Activated T-cell treated with anti-CD3 and anti-CD28 coated beads, Interleukin-2, amount 50 U/mL, for 24 hours (primary cell): ENCODE data around the gene PFAS.

Experiments used
- DNase-seq: peaks from one replicate; pipeline ENCODE4 v3.0.0-alpha.2; 2020
- H3K27ac Mint-ChIP-seq: 2 replicates; pipeline ENCODE4 v1.8.0; 2020; ENCODE audit warnings: mild to moderate bottlenecking, mixed read lengths
- H3K27me3 Mint-ChIP-seq: 2 replicates; pipeline ENCODE4 v1.8.0; 2020; ENCODE audit warnings: mixed read lengths
- H3K36me3 Mint-ChIP-seq: 2 replicates; pipeline ENCODE4 v1.8.0; 2020; ENCODE audit warnings: low read depth, mixed read lengths
- H3K4me1 Mint-ChIP-seq: 2 replicates; pipeline ENCODE4 v1.8.0; 2020; ENCODE audit warnings: low read depth, mixed read lengths
- H3K4me3 Mint-ChIP-seq: 2 replicates; pipeline ENCODE4 v1.8.0; 2020; ENCODE audit warnings: mild to moderate bottlenecking, moderate library complexity, mixed read lengths
- H3K9me3 Mint-ChIP-seq: 2 replicates; pipeline ENCODE4 v1.8.0; 2020; ENCODE audit warnings: mixed read lengths

Gene PFAS

DNA sequence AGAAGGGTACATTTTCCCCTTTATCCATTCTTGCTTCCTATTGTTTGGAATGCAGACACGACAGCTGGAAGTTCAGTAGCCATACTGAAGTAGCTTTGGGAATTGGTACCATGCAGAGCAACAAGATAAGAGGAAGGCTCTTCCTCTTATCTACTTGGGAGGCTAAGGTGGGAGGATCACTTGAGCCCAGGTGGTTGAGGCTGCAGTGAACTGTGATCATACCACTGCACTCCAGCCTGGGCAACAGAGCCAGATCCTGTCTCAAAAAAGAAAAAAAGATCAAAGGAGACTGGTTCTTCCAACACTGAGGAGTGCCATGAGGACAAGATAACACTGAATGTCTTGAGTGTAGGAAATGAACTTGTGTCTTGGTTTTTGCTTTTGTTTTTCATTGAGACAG is 23.3 kb downstream of the PFAS start:
- no peak overlapping the region for H3K27ac Mint-ChIP-seq
- no peaks in the 10 kb centered on the region for H3K4me1 Mint-ChIP-seq
- H3K9me3 Mint-ChIP-seq: no peaks in the 10 kb centered on the region
- DNase-seq: no peak
- H3K4me3 Mint-ChIP-seq: no peak overlapping the region
- H3K36me3 Mint-ChIP-seq: peaks cover 48% of the 10 kb centered on the region
- H3K27me3 Mint-ChIP-seq: no peaks in the 10 kb centered on the region

DNA sequence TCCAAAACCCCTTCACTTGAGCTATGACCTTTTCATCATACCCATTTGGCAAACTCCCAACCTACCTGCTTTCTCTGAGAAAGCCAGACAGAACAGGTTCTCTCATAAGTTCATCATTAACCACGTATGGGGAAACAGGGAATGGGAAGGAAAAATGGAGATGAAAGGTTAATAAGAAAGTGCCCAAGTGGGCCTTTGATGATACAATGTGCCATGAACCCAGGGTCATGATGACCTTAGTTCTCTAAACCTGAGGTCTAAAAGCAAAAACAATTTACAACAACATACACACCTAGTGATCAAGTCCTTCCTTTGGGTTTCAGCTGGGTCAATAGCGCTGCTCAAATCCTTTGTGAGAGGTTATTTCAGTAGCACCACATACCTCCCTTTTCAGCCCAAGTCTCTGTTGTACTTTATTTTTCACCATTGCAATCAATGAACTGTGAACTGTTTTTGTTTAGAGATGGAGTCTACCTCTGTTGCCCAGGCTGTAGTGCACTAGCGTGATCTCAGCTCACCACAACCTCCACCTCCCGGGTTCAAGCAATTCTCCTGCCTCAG is 24.9 kb downstream of the PFAS start:
- no peak for DNase-seq
- H3K27ac Mint-ChIP-seq: no peak overlapping the region
- H3K36me3 Mint-ChIP-seq: peaks cover 37% of the 10 kb centered on the region
- no peaks in the 10 kb centered on the region for H3K27me3 Mint-ChIP-seq
- no peaks in the 10 kb centered on the region for H3K9me3 Mint-ChIP-seq
- H3K4me3 Mint-ChIP-seq: no peak overlapping the region
- no peaks in the 10 kb centered on the region for H3K4me1 Mint-ChIP-seq

DNA sequence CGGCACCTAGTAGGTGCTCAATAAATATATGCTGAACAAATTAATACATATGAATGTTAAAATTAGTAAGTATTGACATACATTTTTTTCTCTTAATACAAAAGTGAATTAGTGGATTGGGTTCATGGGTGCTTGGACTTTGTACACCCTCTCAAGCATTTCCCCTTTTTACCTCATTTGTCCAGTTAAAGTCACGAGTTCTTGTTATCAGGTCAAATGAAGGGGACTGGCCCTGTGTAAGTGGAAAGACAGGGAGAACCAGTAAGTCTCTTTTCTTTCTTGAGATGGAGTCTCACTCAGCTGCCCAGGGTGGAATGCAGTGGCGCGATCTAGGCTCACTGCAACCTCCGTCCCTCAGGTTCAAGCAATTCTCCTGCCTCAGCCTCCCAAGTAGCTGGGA is 25.7 kb downstream of the PFAS start:
- no peak for DNase-seq
- Mint-ChIP-seq H3K27ac (no peak overlapping the region), H3K4me1 (no peaks in the 10 kb centered on the region), H3K27me3 (no peaks in the 10 kb centered on the region), H3K4me3 (no peak overlapping the region), H3K36me3 (peaks cover 29% of the 10 kb centered on the region), H3K9me3 (no peaks in the 10 kb centered on the region)

DNA sequence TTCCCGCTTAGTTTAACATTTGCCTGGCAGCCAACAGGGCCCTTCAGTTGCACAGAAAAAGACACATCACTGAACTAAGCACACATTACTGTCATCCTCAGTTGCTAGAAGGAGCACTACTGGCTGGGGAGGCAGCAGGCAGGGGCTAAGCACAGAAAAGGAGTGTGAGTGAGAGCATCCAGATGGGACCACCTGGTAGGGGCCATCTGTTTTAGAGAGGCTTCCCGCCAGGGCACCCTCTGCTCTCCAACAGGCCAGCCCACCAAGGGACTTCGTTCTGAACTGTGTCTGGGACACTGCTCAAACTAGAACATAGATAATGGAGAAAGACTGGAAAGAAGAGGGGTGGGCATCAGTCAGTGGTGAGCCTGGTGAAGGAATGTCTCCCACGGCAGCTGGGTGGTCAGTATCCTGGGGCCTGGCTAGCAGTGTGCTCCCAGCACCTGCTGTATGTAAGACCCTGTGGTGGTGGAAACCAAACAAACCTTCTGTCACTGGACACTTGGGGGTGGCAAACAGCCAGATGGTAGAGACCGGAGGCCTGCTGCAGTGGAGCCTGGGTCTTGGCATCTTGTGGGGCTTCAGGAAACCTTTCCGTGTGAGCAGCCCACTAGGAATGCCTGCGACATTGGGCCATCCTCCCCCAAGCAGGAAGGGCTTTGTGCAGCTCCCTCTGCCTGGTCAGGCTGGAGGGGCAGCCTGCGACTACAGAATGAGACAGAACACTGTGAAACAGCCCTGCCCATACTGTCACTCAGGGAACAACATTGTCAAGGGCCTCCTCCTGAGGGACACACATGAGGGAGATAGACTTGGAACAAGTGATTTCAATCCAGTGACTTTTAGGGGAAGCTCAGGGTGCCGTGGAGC is 26.6 kb downstream of the PFAS start:
- H3K36me3 Mint-ChIP-seq: peaks cover 21% of the 10 kb centered on the region
- H3K4me1 Mint-ChIP-seq: no peaks in the 10 kb centered on the region
- no peak overlapping the region for H3K4me3 Mint-ChIP-seq
- no peak for DNase-seq
- no peaks in the 10 kb centered on the region for H3K9me3 Mint-ChIP-seq
- no peak overlapping the region for H3K27ac Mint-ChIP-seq
- H3K27me3 Mint-ChIP-seq: no peaks in the 10 kb centered on the region

DNA sequence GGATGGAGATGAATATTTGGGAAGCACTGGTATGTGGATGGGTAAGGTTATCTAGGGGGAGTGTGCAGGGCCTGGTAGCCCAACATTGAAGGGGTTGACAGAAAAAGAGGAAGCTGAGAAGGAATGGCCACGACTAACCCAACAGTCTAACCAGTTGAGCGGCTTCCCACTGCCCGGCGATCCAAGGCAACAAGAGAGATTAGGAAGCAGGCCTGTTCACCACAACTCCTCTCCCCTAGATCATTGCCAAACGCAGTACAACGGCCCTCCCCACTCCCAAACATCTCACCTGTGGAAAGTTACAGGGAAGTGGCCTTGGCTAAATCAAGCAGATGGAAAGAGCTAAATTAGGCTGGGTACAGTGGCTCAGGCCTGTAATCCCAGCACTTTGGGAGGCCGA is 28.2 kb downstream of the PFAS start:
- no peak overlapping the region for H3K4me3 Mint-ChIP-seq
- no peaks in the 10 kb centered on the region for H3K4me1 Mint-ChIP-seq
- no peak overlapping the region for H3K27ac Mint-ChIP-seq
- H3K36me3 Mint-ChIP-seq: peaks cover 10% of the 10 kb centered on the region
- no peaks in the 10 kb centered on the region for H3K9me3 Mint-ChIP-seq
- no peak for DNase-seq
- no peaks in the 10 kb centered on the region for H3K27me3 Mint-ChIP-seq

DNA sequence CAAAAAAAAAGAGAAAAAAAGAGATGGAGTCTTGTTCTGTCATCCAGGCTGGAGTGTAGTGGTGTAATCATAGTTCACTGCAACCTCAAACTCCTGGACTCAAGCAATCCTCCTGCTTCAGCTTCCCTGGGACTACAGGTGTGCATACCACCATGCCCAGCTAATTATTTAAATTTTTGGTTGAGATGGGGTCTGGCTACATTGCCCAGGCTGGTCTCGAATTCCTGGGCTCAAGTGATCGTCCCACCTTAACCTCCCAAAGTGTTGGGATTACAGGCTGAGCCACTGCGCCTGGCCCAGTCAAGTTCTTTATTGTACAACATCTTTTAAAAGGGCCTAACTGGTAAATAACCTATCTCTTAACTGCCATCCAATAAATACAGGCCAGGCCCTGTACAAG is 33.3 kb downstream of the PFAS start:
- Mint-ChIP-seq H3K4me3 (no peak overlapping the region), H3K27me3 (no peaks in the 10 kb centered on the region), H3K4me1 (peaks cover 3% of the 10 kb centered on the region), H3K36me3 (no peaks in the 10 kb centered on the region), H3K9me3 (no peaks in the 10 kb centered on the region), H3K27ac (no peak overlapping the region)
- DNase-seq: no peak

DNA sequence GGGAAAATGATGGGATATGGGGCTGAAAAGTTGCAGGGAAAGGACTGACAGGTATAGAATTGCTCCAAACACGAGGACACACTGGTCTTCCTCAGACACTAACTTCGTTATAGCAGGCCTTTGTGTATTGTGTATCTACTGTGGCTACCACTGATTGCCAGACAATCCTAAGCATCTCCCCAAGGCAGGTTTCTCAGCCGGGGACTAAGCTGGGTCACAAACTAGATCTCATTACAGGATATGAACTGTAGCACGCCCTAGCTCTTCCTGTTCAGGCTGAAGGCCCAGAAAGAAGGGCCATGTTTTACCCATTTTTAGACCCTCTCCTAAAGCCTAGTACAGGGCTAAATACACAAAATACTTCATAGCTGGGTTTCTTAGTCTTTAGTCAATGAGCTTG is 34.3 kb downstream of the PFAS start:
- Mint-ChIP-seq H3K9me3 (no peaks in the 10 kb centered on the region), H3K27ac (no peak overlapping the region), H3K4me1 (peaks cover 12% of the 10 kb centered on the region), H3K27me3 (no peaks in the 10 kb centered on the region), H3K36me3 (peaks cover 3% of the 10 kb centered on the region), H3K4me3 (no peak overlapping the region)
- no peak for DNase-seq

DNA sequence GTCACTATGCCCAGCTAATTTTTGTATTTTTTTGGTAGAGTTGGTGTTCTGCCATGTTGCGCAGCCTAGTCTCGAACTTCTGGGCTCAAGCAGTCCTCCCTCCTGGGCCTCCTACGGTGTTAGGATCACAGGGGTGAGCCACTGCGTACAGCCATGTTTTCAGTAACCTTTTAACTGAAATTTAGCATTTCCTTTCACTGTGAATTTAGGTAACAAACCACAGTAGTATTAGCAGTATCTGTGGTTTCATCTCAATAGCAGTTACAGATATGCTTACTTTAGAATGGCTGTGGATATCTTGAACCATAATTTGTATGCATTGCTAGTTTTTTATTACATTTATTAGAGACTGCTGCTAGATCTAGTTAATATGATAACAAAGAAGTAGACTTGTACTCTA is 35.0 kb downstream of the PFAS start:
- H3K36me3 Mint-ChIP-seq: peaks cover 10% of the 10 kb centered on the region
- no peaks in the 10 kb centered on the region for H3K27me3 Mint-ChIP-seq
- H3K4me1 Mint-ChIP-seq: peaks cover 13% of the 10 kb centered on the region
- H3K4me3 Mint-ChIP-seq: no peak overlapping the region
- DNase-seq: no peak
- H3K9me3 Mint-ChIP-seq: no peaks in the 10 kb centered on the region
- no peak overlapping the region for H3K27ac Mint-ChIP-seq

DNA sequence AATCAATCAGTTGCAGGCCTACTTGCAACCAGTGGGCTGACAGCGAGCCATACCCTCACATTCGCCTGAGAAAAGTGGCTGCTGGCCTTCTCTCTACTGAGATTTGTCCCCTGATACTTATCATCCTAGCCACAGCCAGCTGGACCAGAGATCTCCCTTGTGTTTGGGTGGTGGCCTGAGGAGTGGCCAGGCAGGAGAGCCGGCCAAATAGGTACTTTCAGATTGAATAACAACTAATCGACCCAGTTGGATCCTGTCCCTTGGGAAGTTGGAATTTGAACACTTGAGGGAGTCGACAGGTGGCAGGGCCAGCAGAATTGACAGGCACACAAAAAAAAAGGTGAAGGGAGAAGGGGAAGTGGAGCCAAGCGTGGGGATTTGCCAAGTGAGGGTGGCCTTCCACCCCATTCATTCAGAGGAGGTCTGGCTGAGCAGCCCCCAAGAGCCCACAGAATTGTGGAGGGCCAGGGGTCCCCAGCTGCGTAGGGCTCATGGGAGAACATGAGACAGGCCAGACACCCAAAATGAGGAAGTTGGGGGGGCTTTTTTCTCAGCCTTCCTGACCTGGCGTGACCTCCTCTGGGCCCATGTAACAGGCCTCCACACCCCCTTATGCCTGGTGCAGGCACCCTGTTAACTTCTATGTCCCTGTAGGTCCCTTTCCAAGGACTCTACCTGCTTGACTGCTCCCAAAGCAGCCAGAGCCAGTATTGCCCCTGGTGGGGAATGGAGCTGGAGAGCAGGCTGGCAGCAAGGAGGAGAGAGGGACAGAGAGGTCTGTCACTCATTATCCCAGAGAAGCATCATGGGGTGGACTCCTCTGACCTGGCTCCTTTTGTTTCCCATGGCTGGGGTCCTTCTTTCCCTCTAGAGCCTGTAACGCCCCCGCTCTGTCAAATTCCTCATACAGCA is 36.4 kb downstream of the PFAS start:
- Mint-ChIP-seq H3K27ac (no peak overlapping the region), H3K4me1 (peaks cover 27% of the 10 kb centered on the region), H3K36me3 (peaks cover 23% of the 10 kb centered on the region), H3K9me3 (no peaks in the 10 kb centered on the region), H3K27me3 (no peaks in the 10 kb centered on the region), H3K4me3 (no peak overlapping the region)
- no peak for DNase-seq

DNA sequence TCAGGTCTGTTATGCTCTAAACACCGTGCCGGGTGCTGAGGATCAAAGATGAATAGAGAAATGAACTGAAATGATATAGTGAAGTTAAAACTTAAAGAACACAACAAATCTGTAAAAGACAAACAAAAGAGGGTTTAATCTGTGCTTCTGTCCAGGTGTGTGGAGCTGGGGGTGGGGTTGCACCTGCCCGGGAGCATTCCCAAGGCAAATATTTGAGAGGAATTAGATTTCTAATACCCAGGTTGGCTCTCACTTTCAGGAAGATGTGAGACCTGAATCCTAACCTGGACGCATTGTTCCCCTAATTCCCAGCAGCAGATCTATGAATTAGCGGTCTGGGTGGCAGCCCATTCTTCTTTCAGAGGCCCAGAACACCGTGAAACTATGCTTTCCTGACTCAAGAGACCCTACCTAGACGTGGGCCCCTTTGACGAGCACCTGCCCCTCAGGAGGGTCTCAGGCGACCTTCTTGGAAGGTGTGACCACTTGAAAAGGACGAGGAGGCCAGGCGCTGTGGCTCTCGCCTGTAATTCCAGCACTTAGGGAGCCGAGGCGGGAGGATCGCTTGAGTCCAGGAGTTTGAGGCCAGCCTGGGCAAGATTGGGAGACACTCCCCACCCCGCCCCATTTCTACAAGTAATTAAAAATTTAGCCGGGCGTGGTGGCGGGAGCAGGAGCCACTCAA is 38.7 kb downstream of the PFAS start:
- H3K4me3 Mint-ChIP-seq: peak overlapping the region; percentile 96

DNA sequence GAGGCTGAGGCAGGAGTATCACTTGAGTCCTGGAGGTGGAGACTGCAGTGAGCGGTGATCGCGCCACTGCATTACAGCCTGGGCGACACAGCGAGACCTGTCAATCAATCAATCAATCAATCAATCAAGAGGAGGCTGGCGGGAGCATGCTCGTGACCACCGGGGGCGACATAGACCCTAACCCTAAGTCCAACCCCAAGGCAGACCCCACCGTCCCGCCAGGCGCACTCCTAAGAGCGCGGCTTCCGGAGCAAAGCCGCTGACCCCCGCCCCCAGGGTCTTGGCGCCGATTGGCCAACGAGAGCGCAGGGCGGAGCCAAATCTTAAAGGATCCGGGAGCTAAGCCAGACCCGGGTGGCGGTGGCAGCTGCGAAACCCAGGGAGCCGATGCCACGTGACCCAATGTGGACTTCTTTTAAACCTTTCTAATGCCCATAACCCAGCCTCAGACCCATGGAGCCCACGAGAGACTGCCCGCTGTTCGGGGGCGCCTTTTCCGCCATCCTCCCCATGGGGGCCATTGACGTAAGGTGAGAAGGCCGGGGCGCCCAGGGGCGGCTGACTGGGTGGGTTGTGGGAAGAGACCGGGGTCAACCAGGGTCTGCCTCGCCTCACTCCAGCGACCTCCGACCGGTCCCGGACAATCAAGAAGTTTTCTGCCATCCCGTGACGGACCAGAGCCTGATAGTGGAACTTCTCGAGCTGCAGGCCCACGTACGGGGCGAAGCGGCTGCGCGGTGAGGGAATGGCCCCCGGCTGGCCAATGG is 39.4 kb downstream of the PFAS start, which contains the start of gene RANGRF:
RANGRF (plus strand) TSS at position 335 of the 767 bp plus-strand sequence; CDS start at position 454, 119 bp downstream.
- no peaks in the 10 kb centered on the region for H3K9me3 Mint-ChIP-seq
- H3K27ac Mint-ChIP-seq: peak within 1 kb of the TSS; percentile 96
- H3K36me3 Mint-ChIP-seq: peaks cover 23% of the 10 kb centered on the region
- H3K27me3 Mint-ChIP-seq: no peaks in the 10 kb centered on the region
- H3K4me3 Mint-ChIP-seq: peak within 1 kb of the TSS; percentile 96
- DNase-seq: peak; percentile 89
- peaks cover 30% of the 10 kb centered on the region for H3K4me1 Mint-ChIP-seq

More for the DNA sequence above, 38.7 kb downstream of the PFAS start:
- Mint-ChIP-seq H3K27ac (peak overlapping the region; percentile 96), H3K4me1 (peaks cover 31% of the 10 kb centered on the region), H3K27me3 (no peaks in the 10 kb centered on the region), H3K36me3 (peaks cover 23% of the 10 kb centered on the region), H3K9me3 (no peaks in the 10 kb centered on the region)
- DNase-seq: no peak

DNA sequence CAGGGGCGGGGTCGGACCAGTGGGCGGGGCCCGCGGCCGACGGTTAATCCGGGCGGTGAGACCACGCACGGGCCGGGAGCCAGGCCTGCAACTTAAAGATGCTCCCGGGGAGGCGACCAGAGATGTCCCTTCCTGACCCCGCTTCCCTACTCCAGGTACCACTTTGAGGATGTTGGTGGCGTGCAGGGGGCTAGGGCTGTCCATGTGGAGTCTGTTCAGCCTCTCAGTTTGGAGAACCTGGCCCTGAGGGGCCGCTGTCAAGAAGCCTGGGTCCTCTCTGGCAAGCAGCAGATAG is 40.0 kb downstream of the PFAS start:
- Mint-ChIP-seq H3K4me1 (peaks cover 31% of the 10 kb centered on the region), H3K9me3 (no peaks in the 10 kb centered on the region), H3K4me3 (peak overlapping the region; percentile 96), H3K27me3 (no peaks in the 10 kb centered on the region), H3K27ac (peak overlapping the region; percentile 96), H3K36me3 (peaks cover 23% of the 10 kb centered on the region)
- DNase-seq: no peak

DNA sequence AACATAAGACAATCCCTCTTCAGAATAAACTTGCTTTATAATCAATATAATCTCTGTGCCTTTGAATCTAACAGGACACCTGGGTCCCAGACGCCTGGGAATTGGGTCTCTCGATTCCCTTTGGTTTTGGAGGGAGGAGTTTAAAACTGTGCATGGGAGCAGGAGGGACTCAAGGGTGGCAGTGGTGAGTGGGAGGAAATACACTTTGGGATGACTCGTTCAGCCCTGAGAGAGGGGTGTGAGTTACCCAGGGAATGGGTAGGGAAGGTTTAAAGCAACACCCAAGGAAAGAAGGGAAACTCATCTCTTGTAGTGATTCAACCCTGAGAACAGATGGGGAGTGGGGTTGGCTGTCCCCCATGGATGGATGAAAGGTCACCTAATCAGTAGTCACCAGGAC is 41.0 kb downstream of the PFAS start:
- Mint-ChIP-seq H3K36me3 (peaks cover 23% of the 10 kb centered on the region), H3K27me3 (no peaks in the 10 kb centered on the region), H3K9me3 (no peaks in the 10 kb centered on the region), H3K4me1 (peaks cover 38% of the 10 kb centered on the region), H3K27ac (peak overlapping the region; percentile 96), H3K4me3 (peak overlapping the region; percentile 96)
- DNase-seq: no peak
